Vagina (tissue), 2 donors: ENCODE data around the gene GNAQ.

Source experiments
- POLR2A ChIP-seq, 2 donors: fragments of 450-650 bp; IDR thresholded peaks; one replicate each; pipeline ENCODE4 v1.6.1; 2017; ENCODE audit warnings: antibody characterized with exemption in 2 of 2, mild to moderate bottlenecking in 2 of 2, moderate library complexity in 2 of 2
- POLR2AphosphoS5 ChIP-seq, 2 donors: sonication (generic); formaldehyde crosslinking; IDR thresholded peaks; one replicate each; pipeline ENCODE4 v1.9.0; 2017; ENCODE audit warnings: antibody characterized with exemption in 2 of 2, mild to moderate bottlenecking in 2 of 2, low read depth in 1 of 2; ENCODE audit not compliant: insufficient read depth in 1 of 2
- TF ChIP-seq, protein P1 (sequence below), 3 experiments: fragments of 450-650 bp in 2 of 3; fragments of 200-600 bp in 1 of 3; sonication (generic) in 1 of 3; IDR thresholded peaks; one replicate each; pipeline ENCODE4 v1.5.1; 2017 to 2019; ENCODE audit warnings: antibody characterized with exemption in 3 of 3, mild to moderate bottlenecking in 2 of 3, moderate library complexity in 2 of 3

DNA sequence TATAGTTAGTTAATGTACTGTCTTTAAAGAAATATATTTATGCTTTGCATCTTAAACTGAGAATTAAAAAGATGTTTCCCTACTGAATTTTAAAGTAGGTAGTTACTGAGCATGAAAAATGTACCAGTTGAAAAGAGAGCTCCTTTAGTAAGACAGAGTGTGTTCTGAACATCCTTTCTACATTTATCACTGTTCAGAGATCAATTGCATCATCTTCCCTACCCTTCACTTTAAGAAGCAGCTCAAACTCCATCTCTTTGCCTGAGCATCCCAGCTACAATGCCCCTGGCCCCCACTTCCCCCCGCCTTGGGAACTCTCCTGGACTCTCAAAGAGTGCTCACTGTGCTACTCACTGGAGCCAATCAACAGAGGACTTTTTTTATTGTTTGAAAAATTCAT lies 164.7 kb downstream of the GNAQ start:
- TF ChIP-seq, protein P1, sequence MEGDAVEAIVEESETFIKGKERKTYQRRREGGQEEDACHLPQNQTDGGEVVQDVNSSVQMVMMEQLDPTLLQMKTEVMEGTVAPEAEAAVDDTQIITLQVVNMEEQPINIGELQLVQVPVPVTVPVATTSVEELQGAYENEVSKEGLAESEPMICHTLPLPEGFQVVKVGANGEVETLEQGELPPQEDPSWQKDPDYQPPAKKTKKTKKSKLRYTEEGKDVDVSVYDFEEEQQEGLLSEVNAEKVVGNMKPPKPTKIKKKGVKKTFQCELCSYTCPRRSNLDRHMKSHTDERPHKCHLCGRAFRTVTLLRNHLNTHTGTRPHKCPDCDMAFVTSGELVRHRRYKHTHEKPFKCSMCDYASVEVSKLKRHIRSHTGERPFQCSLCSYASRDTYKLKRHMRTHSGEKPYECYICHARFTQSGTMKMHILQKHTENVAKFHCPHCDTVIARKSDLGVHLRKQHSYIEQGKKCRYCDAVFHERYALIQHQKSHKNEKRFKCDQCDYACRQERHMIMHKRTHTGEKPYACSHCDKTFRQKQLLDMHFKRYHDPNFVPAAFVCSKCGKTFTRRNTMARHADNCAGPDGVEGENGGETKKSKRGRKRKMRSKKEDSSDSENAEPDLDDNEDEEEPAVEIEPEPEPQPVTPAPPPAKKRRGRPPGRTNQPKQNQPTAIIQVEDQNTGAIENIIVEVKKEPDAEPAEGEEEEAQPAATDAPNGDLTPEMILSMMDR (IDR thresholded peaks at IDR 0.05), result no peak
- no peak for TF ChIP-seq POLR2A (IDR thresholded peaks at IDR 0.05)
- no peak for TF ChIP-seq POLR2AphosphoS5 (IDR thresholded peaks at IDR 0.05; ENCODE audit: insufficient read depth in 1 of 2, low read depth in 1 of 2)
